Lower leg skin (tissue), 4 donors: ENCODE data around the gene POC1A. TPM values are rescaled to one million over a fixed set of nuclear protein-coding genes. Genes with fewer than 3 reads are reported as not detected.

Experiments
- DNase-seq, 2 donors: peaks; one replicate each; pipeline ENCODE4 v3.0.0-alpha.2; 2019; ENCODE audit warnings: low spot score in 2 of 2
- H3K4me3 ChIP-seq: fragments of 200-600 bp; sonication (generic); 2 replicates; pipeline ENCODE4 v1.5.1; 2017; ENCODE audit warnings: mild to moderate bottlenecking, low read depth; ENCODE audit not compliant: poor library complexity, severe bottlenecking
- CTCF ChIP-seq, 3 donors: fragments of 450-650 bp; IDR thresholded peaks; one replicate each; pipeline ENCODE4 v1.5.1; 2016; ENCODE audit warnings: antibody characterized with exemption in 3 of 3, mild to moderate bottlenecking in 3 of 3, moderate library complexity in 2 of 3
- POLR2A ChIP-seq, 2 donors: fragments of 450-650 bp; IDR thresholded peaks; one replicate each; pipeline ENCODE4 v1.6.1; 2016 to 2017; ENCODE audit warnings: antibody characterized with exemption in 2 of 2, mild to moderate bottlenecking in 1 of 2, moderate library complexity in 1 of 2
- WGBS, 2 donors: methylation state at CpG; one replicate each; pipeline ENCODE4 v1.1.5; 2018; 5-methylcytosine and 5-hydroxymethylcytosine counted together
- intact Hi-C: fragments of 100-400 bp; cut with DNase I; formaldehyde crosslinking; loops from one replicate; pipeline ENCODE4 v1.15.0; 2023; ENCODE audit warnings: low total_unique reads
- total RNA-seq, 4 donors: library from RNA; depleted of rRNA; stranded (reverse); fragments of >200 nt; gene quantifications; one replicate each; pipeline ENCODE4 v1.1.0, GENCODE V29; 2016

The POC1A gene
- total RNA-seq, 4 donors from 2014 or later, result 1.6 to 4.9 (median 1.9) TPM

GRCh38 chr3:52095990-52096775, 58.0 kb downstream of the POC1A start:
- DNase-seq, result no peak
- 95% methylated on average over 8 of the region's 8 CpGs for WGBS, 2 donors
- intact Hi-C loops, result no loop called here
- TF ChIP-seq POLR2A (IDR thresholded peaks at IDR 0.05) (no peak), CTCF (IDR thresholded peaks at IDR 0.05) (no peak)
- H3K4me3 ChIP-seq, result no peak overlapping the region

GRCh38 chr3:52094571-52095485, 59.4 kb downstream of the POC1A start:
- intact Hi-C loops, result no loop called here
- no peak for TF ChIP-seq CTCF (IDR thresholded peaks at IDR 0.05)
- no peak for TF ChIP-seq POLR2A (IDR thresholded peaks at IDR 0.05)
- 93 to 98% methylated on average over 11 of the region's 11 CpGs for WGBS, 2 donors

GRCh38 chr3:52093756-52094545, 60.3 kb downstream of the POC1A start:
- H3K4me3 ChIP-seq, result no peak overlapping the region
- TF ChIP-seq CTCF (IDR thresholded peaks at IDR 0.05), result no peak
- TF ChIP-seq POLR2A (IDR thresholded peaks at IDR 0.05), result no peak
- WGBS, 2 donors, result 93 to 94% methylated on average over 7 of the region's 7 CpGs
- no peak for DNase-seq
- intact Hi-C loops, result no loop called here

More at GRCh38 chr3:52094571-52095485, 59.4 kb downstream of the POC1A start:
- H3K4me3 ChIP-seq, result no peak overlapping the region
- DNase-seq, result no peak

- intact Hi-C loops, result no loop called here
- no peak for TF ChIP-seq CTCF (IDR thresholded peaks at IDR 0.05)
- TF ChIP-seq POLR2A (IDR thresholded peaks at IDR 0.05), result no peak
- WGBS, 2 donors, result 92 to 96% methylated on average over 6 to 7 of the region's 7 CpGs
- H3K4me3 ChIP-seq, result no peak overlapping the region
- no peak for DNase-seq
Measured at GRCh38 chr3:52092891-52093290, 61.3 kb downstream of the POC1A start.

- no peak for TF ChIP-seq CTCF (IDR thresholded peaks at IDR 0.05)
- no peak for TF ChIP-seq POLR2A (IDR thresholded peaks at IDR 0.05)
- 47 to 50% methylated on average over 1 of the region's 1 CpG for WGBS, 2 donors
- H3K4me3 ChIP-seq, result no peak overlapping the region
- intact Hi-C loops, result no loop called here
- DNase-seq, result no peak
Measured at GRCh38 chr3:52092271-52092660, 62.0 kb downstream of the POC1A start.
